ENCODE data around the gene NOTCH1.

NOTCH1 gene

GRCh38 chr9:136455043-136456002, 90.5 kb downstream of the NOTCH1 start:
- no peak for DNase-seq (ENCODE audit: low spot score)
- in situ Hi-C loops (cut with MboI; ENCODE audit: low pct_unique_long_range_greater_than_20kb, low sequenced_read_pairs, unreplicated experiment), result no loop called here
- no peak for TF ChIP-seq CTCF (IDR thresholded peaks at IDR 0.05; ENCODE audit: extremely low read depth, insufficient read depth, missing control alignments)

GRCh38 chr9:136454026-136454796, 91.6 kb downstream of the NOTCH1 start:
- TF ChIP-seq CTCF (IDR thresholded peaks at IDR 0.05; ENCODE audit: extremely low read depth, insufficient read depth, missing control alignments), result no peak
- in situ Hi-C loops (cut with MboI; ENCODE audit: low pct_unique_long_range_greater_than_20kb, low sequenced_read_pairs, unreplicated experiment), result no loop called here
- DNase-seq (ENCODE audit: low spot score), result no peak

- TF ChIP-seq CTCF (IDR thresholded peaks at IDR 0.05; ENCODE audit: extremely low read depth, insufficient read depth, missing control alignments), result no peak
- DNase-seq (ENCODE audit: low spot score), result no peak
- in situ Hi-C loops (cut with MboI; ENCODE audit: low pct_unique_long_range_greater_than_20kb, low sequenced_read_pairs, unreplicated experiment), result no loop called here
These were observed 92.5 kb downstream of the NOTCH1 start for GRCh38 chr9:136453326-136453725.

GRCh38 chr9:136451221-136451877, 94.5 kb downstream of the NOTCH1 start:
- no peak for DNase-seq (ENCODE audit: low spot score)
- in situ Hi-C loops (cut with MboI; ENCODE audit: low pct_unique_long_range_greater_than_20kb, low sequenced_read_pairs, unreplicated experiment), result no loop called here
- TF ChIP-seq CTCF (IDR thresholded peaks at IDR 0.05; ENCODE audit: extremely low read depth, insufficient read depth, missing control alignments), result no peak

GRCh38 chr9:136448655-136449054, 97.2 kb downstream of the NOTCH1 start:
- in situ Hi-C loops (cut with MboI; ENCODE audit: low pct_unique_long_range_greater_than_20kb, low sequenced_read_pairs, unreplicated experiment), result no loop called here
- no peak for DNase-seq (ENCODE audit: low spot score)
- no peak for TF ChIP-seq CTCF (IDR thresholded peaks at IDR 0.05; ENCODE audit: extremely low read depth, insufficient read depth, missing control alignments)

GRCh38 chr9:136447173-136447778, 98.6 kb downstream of the NOTCH1 start:
- no peak for TF ChIP-seq CTCF (IDR thresholded peaks at IDR 0.05; ENCODE audit: extremely low read depth, insufficient read depth, missing control alignments)
- no peak for DNase-seq (ENCODE audit: low spot score)
- in situ Hi-C loops (cut with MboI; ENCODE audit: low pct_unique_long_range_greater_than_20kb, low sequenced_read_pairs, unreplicated experiment), result no loop called here

All from GM13977 (cell line).